ENCODE data around the gene ESPL1.
A peak's percentile ranks its signal among the peaks of the same experiment; 100 is the strongest.

The ESPL1 gene

DNA sequence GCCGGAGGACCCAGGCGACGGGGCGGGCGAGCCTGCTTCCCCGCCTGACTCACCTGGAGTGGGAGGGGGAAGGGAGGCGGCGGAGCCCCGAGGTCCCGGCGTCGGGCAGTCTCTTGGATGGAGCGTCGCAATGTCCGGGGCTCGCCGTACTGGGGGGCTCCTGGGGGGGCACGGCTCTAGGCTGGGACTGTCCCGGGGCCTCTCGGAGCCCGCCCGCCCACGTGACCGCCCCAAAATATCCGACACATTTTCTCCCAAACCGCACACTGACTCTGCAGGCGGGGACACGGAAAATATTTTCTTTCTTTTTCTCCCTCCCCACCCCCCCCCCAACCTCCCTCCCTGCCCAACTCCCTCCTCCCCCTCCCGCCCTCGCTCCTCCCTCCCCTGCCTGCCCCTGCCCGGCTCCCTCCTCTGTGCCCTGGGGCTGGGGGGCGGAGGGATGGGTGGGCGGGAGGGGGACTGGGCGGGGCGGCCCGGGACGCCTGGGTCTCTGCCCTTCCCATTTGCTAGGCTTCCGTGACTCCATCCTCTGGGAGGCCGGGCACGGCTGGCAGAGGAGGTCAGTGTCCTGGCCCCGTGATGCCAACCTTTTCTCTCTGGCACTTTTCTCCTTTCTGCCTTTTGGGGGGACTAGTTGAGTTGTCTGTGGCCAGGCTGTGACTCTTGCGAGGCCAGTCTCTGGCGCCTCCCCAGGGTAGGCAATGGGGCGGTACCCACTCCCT is 36.0 kb upstream of the ESPL1 start, which contains the start of gene RARG:
TSS of gene RARG (minus strand) at position 289 of the 725 bp plus-strand sequence. CDS start 4,664 bp downstream, outside the sequence.
- no peak for DNase-seq (ENCODE audit: low spot score)

DNA sequence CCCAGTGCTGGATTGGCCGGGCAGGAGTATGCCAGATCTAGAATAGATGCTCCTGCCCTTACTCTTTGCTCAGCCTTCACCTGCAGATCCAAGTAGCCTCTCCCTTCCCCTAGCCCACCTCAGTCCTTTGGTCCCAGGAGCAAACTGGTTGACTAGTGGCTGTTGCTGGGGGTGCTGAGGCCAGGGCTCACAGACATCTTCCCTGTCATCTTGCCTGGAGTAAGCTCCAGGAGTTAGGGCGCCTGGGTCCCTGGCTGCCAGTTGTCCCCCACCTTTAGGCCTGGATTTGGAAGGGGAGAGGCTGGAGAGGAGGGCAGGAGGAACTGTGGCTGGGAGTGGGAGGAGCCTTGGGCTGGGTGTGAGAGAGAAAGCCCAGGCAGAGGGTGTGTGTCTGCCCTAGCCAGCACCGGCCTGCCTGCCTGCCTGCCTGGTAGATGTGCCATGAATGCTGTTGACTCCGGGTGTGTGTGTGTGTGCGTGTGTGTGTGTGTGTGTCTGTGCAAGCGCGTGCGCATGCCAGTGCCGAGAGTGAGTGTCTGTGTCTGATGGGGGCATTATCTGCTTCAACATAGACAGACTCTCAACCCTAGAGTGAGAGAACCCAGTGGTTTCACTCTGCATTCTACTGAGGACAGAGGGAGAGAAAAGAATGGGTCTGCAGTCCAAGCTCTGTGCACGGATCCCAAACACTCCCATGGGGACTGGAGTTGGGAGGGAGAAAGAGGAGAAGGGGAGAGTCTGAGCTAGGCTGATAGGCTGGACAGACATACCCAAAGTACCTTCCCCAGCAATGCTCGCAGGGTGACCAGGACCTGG is 35.2 kb upstream of the ESPL1 start:
- DNase-seq (ENCODE audit: low spot score), result no peak

- DNase-seq (ENCODE audit: low spot score), result no peak
These were observed 34.4 kb upstream of the ESPL1 start for GRCh38 chr12:53233671-53234121.

- DNase-seq (ENCODE audit: low spot score), result no peak
These were observed 33.7 kb upstream of the ESPL1 start for GRCh38 chr12:53234271-53234914.

DNA sequence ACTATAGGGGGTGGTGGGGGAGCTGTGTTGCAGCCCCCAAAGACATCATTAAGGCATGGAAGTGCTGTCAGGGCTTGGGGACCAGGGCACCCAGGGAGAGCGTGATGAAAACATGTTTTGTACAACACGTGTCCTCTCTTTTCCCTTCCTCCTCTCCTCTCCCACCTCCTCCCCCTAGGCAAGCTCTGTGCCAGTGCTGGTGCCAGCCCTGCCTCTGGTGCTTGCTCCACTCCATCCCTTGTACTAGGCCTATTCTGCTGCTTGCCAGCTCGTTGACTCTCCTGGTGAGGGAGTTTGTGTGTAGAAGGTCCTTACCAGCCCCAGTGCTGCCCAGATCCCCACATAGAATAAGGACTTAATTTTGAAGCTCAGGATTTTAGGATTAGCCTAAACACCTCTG is 32.9 kb upstream of the ESPL1 start:
- no peak for DNase-seq (ENCODE audit: low spot score)

GRCh38 chr12:53235742-53236442 is 32.2 kb upstream of the ESPL1 start:
- DNase-seq (ENCODE audit: low spot score), result no peak

DNA sequence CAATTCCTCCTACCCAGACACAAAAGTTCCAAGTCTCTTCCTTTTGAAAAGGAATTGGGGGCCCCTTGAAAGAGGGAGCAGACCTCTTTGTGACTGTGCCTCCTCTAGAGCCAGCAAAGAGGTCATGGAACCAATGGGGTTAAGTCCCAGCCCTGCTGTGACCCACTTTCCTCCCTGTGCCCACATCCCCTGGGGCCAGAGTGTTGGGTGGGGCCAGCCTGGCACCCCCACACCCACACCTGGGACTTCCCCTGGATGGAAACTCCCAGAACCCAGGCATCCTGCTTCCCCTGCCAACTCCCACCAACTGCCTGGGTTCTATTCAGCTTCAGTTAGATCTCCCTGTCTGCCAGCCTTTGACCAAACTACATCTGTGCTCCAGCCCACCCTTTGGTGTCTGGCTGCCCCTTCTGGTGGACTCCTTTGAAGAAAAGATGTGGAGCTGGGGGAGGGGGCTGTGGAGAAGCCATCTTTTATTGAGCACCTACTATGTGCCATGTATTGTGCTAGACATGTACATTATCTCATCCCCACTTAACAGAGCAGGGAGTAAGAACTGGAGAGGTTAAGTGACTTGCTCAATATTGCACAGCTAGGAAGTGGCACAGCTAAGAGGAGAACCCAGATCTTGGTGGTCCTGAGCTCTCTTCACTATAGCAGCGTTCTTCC is 31.5 kb upstream of the ESPL1 start:
- DNase-seq (ENCODE audit: low spot score), result no peak

GRCh38 chr12:53239643-53240258 is 28.3 kb upstream of the ESPL1 start:
- DNase-seq (ENCODE audit: low spot score), result no peak

- no peak for DNase-seq (ENCODE audit: low spot score)
These were observed 26.3 kb upstream of the ESPL1 start for GRCh38 chr12:53241623-53242412.

- no peak for DNase-seq (ENCODE audit: low spot score)
These were observed 23.8 kb upstream of the ESPL1 start for GRCh38 chr12:53244337-53244736.

GRCh38 chr12:53245286-53245685 is 22.8 kb upstream of the ESPL1 start:
- DNase-seq (ENCODE audit: low spot score), result no peak

GRCh38 chr12:53251477-53252348 is 16.4 kb upstream of the ESPL1 start:
- DNase-seq (ENCODE audit: low spot score), result peak; percentile 83

GRCh38 chr12:53252349-53252916 is 15.7 kb upstream of the ESPL1 start:
- DNase-seq (ENCODE audit: low spot score), result no peak

DNA sequence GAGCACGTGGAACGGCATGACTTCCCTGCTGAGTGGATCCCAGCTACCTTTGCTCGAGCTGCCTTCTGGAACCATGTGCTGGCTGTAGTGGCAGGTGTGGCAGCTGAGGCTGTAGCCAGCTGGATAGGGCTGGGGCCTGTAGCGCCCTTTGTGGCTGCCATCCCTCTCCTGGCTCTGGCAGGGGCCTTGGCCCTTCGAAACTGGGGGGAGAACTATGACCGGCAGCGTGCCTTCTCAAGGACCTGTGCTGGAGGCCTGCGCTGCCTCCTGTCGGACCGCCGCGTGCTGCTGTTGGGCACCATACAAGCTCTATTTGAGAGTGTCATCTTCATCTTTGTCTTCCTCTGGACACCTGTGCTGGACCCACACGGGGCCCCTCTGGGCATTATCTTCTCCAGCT is 14.8 kb upstream of the ESPL1 start:
- DNase-seq (ENCODE audit: low spot score), result no peak

- DNase-seq (ENCODE audit: low spot score), result no peak
These were observed 13.1 kb upstream of the ESPL1 start for GRCh38 chr12:53254816-53255545.

DNA sequence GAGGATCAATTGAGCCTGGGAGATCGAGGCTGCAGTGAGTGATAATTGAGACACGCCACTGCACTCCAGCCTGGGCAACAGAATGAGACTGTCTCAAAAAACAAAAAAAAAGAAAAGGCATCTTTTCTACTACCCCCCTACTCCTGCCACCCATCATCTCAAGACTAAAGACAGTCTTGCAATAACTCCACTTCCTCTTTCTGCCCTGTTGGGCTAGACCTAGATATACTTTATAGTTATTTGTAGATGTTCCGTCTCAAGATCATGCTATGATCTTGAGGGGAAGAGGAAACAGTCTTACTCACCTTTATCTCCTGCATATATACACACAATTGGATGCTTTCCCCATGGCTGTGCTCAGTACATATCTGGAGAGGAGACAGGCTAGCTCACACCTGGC is 12.1 kb upstream of the ESPL1 start:
- no peak for DNase-seq (ENCODE audit: low spot score)

- DNase-seq (ENCODE audit: low spot score), result no peak
These were observed 9.3 kb upstream of the ESPL1 start for GRCh38 chr12:53258541-53259539.

Data from pons (tissue), 1 donor.